NCI-H2227 (cell line): ENCODE data around the gene CLDN22.
"Not testable (repeated sequence)": the region's sequence is repeated elsewhere in the genome, so short reads cannot be mapped to it uniquely, and the experiment has no call there.

Experiments used
- DNase-seq: peaks from one replicate; lab custom pipeline; 2025; ENCODE audit not compliant: unreplicated experiment; lab: John Stamatoyannopoulos, UW

CLDN22 gene

GRCh38 chr4:183347566-183347965, 27.5 kb upstream of the CLDN22 start:
- DNase-seq, result no peak

- no peak for DNase-seq
Measured at GRCh38 chr4:183347146-183347545, 27.1 kb upstream of the CLDN22 start.

- no peak for DNase-seq
Measured at GRCh38 chr4:183345261-183345660, 25.2 kb upstream of the CLDN22 start.

- no peak for DNase-seq
Measured at GRCh38 chr4:183344523-183345255, 24.6 kb upstream of the CLDN22 start.

GRCh38 chr4:183343730-183344129, 23.7 kb upstream of the CLDN22 start:
- DNase-seq, result no peak

- no peak for DNase-seq
Measured at GRCh38 chr4:183342541-183343533, 22.8 kb upstream of the CLDN22 start.

GRCh38 chr4:183337833-183338232, 17.8 kb upstream of the CLDN22 start:
- DNase-seq, result no peak

GRCh38 chr4:183337349-183337748, 17.3 kb upstream of the CLDN22 start:
- no peak for DNase-seq

GRCh38 chr4:183335369-183335940, 15.4 kb upstream of the CLDN22 start:
- no peak for DNase-seq

GRCh38 chr4:183333983-183334382, 13.9 kb upstream of the CLDN22 start:
- no peak for DNase-seq

GRCh38 chr4:183333202-183333601, 13.1 kb upstream of the CLDN22 start:
- DNase-seq, result no peak

GRCh38 chr4:183332447-183332846, 12.4 kb upstream of the CLDN22 start:
- no peak for DNase-seq

- no peak for DNase-seq
Measured at GRCh38 chr4:183330841-183331240, 10.8 kb upstream of the CLDN22 start.

- no peak for DNase-seq
Measured at GRCh38 chr4:183329954-183330742, 10.1 kb upstream of the CLDN22 start.

GRCh38 chr4:183329244-183329643, 9.2 kb upstream of the CLDN22 start:
- DNase-seq, result no peak

- no peak for DNase-seq
Measured at GRCh38 chr4:183328832-183329231, 8.8 kb upstream of the CLDN22 start.

- DNase-seq, result no peak
Measured at GRCh38 chr4:183327827-183328226, 7.8 kb upstream of the CLDN22 start.

GRCh38 chr4:183326853-183327252, 6.8 kb upstream of the CLDN22 start:
- no peak for DNase-seq

GRCh38 chr4:183326387-183326786, 6.3 kb upstream of the CLDN22 start:
- not testable (repeated sequence) for DNase-seq

GRCh38 chr4:183324619-183325018, 4.5 kb upstream of the CLDN22 start:
- no peak for DNase-seq

GRCh38 chr4:183324056-183324455, 4.0 kb upstream of the CLDN22 start:
- not testable (repeated sequence) for DNase-seq
